ENCODE measurements around the gene CCL27.

DNA sequence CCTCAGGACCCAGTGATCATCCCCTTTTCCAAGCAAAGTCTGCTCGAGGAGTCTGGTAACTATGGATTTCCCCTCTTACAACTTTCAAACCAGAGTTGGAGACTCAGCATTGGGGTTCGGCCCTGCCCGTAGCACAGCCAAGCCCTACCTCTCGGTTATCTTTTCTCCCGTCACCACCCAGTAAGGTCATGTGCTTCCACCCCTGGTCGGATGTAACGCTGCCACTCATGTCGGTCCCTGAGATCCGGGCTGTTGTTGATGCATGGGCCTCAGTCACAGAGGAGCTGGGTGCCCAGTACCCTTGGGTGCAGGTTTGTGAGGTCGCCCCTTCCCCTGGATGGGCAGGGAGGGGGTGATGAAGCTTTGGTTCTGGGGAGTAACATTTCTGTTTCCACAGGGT is 14.8 kb downstream of the CCL27 start:
- TF ChIP-seq, protein P1, sequence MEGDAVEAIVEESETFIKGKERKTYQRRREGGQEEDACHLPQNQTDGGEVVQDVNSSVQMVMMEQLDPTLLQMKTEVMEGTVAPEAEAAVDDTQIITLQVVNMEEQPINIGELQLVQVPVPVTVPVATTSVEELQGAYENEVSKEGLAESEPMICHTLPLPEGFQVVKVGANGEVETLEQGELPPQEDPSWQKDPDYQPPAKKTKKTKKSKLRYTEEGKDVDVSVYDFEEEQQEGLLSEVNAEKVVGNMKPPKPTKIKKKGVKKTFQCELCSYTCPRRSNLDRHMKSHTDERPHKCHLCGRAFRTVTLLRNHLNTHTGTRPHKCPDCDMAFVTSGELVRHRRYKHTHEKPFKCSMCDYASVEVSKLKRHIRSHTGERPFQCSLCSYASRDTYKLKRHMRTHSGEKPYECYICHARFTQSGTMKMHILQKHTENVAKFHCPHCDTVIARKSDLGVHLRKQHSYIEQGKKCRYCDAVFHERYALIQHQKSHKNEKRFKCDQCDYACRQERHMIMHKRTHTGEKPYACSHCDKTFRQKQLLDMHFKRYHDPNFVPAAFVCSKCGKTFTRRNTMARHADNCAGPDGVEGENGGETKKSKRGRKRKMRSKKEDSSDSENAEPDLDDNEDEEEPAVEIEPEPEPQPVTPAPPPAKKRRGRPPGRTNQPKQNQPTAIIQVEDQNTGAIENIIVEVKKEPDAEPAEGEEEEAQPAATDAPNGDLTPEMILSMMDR (IDR thresholded peaks at IDR 0.05; ENCODE audit: low read depth, low read length, poor library complexity, severe bottlenecking): no peak
- no peak for TF ChIP-seq EZH2phosphoT487 (IDR thresholded peaks at IDR 0.05; ENCODE audit: borderline replicate concordance, low read length)
